Osteoblast (primary cell): ENCODE results near the gene C11orf58. TPM values are rescaled to one million over a fixed set of nuclear protein-coding genes. Genes with fewer than 3 reads are reported as not detected.

Source experiments
- DNase-seq: peaks from one replicate; pipeline ENCODE4 v3.0.0; 2011; ENCODE audit warnings: low spot score, mixed read lengths; ENCODE audit not compliant: insufficient read length; ENCODE audit errors: missing footprints
- H2AFZ ChIP-seq: 2 replicates; pipeline ENCODE4 v1.6.0; 2011; ENCODE audit warnings: mild to moderate bottlenecking, low read length
- H3K27ac ChIP-seq: 2 replicates; pipeline ENCODE4 v1.5.1; 2011; ENCODE audit warnings: mild to moderate bottlenecking, low read depth, low read length, moderate library complexity
- H3K27me3 ChIP-seq: 2 replicates; pipeline ENCODE4 v1.6.0; 2012; ENCODE audit warnings: mild to moderate bottlenecking, control low read depth, inconsistent platforms, low read length, moderate library complexity; ENCODE audit not compliant: insufficient read depth
- H3K36me3 ChIP-seq: 2 replicates; pipeline ENCODE4 v1.5.1; 2011; ENCODE audit warnings: mild to moderate bottlenecking, low read length, control low read depth, moderate library complexity; ENCODE audit not compliant: insufficient read depth
- H3K4me1 ChIP-seq: 2 replicates; pipeline ENCODE4 v1.5.1; 2011; ENCODE audit warnings: mild to moderate bottlenecking, low read length, control low read depth, moderate library complexity; ENCODE audit not compliant: insufficient read depth
- H3K4me2 ChIP-seq: 2 replicates; pipeline ENCODE4 v1.6.0; 2011; ENCODE audit warnings: mild to moderate bottlenecking, low read length; ENCODE audit not compliant: insufficient read depth
- H3K4me3 ChIP-seq: fragments of 200-600 bp; sonication (generic); 3 replicates; pipeline ENCODE4 v1.5.1; 2012; ENCODE audit warnings: mild to moderate bottlenecking, low read length, inconsistent platforms; ENCODE audit not compliant: insufficient read depth
- H3K79me2 ChIP-seq: 2 replicates; pipeline ENCODE4 v1.6.0; 2012; ENCODE audit warnings: mild to moderate bottlenecking, low read length, control low read depth, inconsistent platforms; ENCODE audit not compliant: insufficient read depth
- H3K9me3 ChIP-seq: 2 replicates; pipeline ENCODE4 v1.5.1; 2011; ENCODE audit warnings: low read depth, low read length, control low read depth
- H4K20me1 ChIP-seq: 2 replicates; pipeline ENCODE4 v1.6.0; 2012; ENCODE audit warnings: mild to moderate bottlenecking, low read length, control low read depth; ENCODE audit not compliant: insufficient read depth
- total RNA-seq: library from RNA; depleted of rRNA; stranded (reverse); fragments of >200 nt; gene quantifications from 2 replicates; pipeline ENCODE4 v1.2.3, GENCODE V29; 2012
- TF ChIP-seq, protein P1 (sequence below): IDR thresholded peaks from 2 replicates; pipeline ENCODE4 v1.5.1; 2011; ENCODE audit warnings: mild to moderate bottlenecking, low read depth, low read length, moderate library complexity; ENCODE audit errors: extremely low read depth

Gene C11orf58
- total RNA-seq, 1 donor: 139 TPM

DNA sequence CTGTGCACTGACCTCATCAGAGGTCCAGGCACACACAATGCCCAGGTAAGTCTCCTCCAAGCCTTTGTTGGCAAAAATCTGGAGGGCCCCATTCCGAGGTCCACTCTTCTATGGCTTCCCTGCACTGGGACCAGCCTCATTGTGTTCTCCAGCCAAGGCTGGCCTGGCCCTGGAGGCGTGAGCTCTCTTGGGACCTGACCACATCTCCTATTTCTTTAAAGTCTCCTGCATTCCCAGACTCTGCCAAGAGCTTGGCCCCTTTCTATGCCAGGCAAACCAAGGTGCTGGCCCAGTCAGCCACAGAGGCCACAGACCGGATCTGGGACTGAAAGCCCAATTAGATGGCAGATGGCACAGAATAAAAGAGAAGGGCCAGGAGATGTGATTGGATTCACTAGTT is 55.1 kb downstream of the C11orf58 start:
- no peaks in the 10 kb centered on the region for H3K27me3 ChIP-seq
- no peaks in the 10 kb centered on the region for H3K9me3 ChIP-seq
- H3K79me2 ChIP-seq: no peaks in the 10 kb centered on the region
- H3K4me2 ChIP-seq: no peak overlapping the region
- H3K27ac ChIP-seq: no peak overlapping the region
- peak; percentile 26 for DNase-seq
- TF ChIP-seq, protein P1, sequence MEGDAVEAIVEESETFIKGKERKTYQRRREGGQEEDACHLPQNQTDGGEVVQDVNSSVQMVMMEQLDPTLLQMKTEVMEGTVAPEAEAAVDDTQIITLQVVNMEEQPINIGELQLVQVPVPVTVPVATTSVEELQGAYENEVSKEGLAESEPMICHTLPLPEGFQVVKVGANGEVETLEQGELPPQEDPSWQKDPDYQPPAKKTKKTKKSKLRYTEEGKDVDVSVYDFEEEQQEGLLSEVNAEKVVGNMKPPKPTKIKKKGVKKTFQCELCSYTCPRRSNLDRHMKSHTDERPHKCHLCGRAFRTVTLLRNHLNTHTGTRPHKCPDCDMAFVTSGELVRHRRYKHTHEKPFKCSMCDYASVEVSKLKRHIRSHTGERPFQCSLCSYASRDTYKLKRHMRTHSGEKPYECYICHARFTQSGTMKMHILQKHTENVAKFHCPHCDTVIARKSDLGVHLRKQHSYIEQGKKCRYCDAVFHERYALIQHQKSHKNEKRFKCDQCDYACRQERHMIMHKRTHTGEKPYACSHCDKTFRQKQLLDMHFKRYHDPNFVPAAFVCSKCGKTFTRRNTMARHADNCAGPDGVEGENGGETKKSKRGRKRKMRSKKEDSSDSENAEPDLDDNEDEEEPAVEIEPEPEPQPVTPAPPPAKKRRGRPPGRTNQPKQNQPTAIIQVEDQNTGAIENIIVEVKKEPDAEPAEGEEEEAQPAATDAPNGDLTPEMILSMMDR: no peak
- no peak overlapping the region for H3K4me3 ChIP-seq
- no peak overlapping the region for H2AFZ ChIP-seq
- peaks cover 38% of the 10 kb centered on the region for H3K4me1 ChIP-seq
- H3K36me3 ChIP-seq: no peaks in the 10 kb centered on the region
- no peaks in the 10 kb centered on the region for H4K20me1 ChIP-seq

DNA sequence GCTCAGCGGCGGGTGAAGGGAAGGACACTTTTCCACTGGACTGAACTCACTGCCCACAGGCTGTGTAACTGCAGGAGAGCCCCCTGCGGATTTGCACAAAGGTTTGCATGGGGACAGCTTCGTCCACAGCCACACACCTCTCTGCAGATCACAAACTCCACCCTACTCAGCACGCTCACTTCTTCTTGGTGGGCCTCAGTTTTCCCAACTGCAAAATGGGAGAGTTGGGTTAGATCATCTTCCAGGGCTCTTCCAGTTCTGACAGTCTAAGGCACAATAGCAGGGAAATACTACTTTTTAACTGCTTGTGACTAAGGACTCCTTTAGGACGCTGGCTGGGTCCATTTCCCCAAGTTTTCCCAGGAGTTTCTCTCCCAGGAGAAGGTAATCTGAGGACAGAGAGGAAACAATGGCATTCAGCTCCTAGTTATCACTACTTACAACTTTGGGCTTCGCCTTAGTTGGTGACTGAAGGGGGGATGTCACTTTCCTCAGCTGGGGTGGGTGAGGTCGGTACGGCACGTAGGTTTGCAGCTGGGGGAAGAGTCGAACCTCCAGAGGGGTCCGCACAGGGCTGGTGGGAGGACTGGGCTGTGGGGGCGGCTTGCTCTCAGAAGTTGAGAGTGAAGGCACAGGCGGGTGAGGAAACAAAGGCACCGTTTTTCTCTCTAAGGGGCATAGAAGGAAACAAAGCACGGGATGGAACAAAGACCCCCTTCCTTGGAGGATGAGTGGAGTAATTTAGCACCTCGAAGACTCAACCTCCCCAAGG is 55.8 kb downstream of the C11orf58 start:
- H2AFZ ChIP-seq: no peak overlapping the region
- no peaks in the 10 kb centered on the region for H3K36me3 ChIP-seq
- H3K4me3 ChIP-seq: no peak overlapping the region
- no peak for DNase-seq
- H3K9me3 ChIP-seq: no peaks in the 10 kb centered on the region
- no peak overlapping the region for H3K4me2 ChIP-seq
- H3K27me3 ChIP-seq: no peaks in the 10 kb centered on the region
- H3K4me1 ChIP-seq: peaks cover 31% of the 10 kb centered on the region
- H3K79me2 ChIP-seq: no peaks in the 10 kb centered on the region
- no peak overlapping the region for H3K27ac ChIP-seq
- TF ChIP-seq, protein P1: no peak
- no peaks in the 10 kb centered on the region for H4K20me1 ChIP-seq

DNA sequence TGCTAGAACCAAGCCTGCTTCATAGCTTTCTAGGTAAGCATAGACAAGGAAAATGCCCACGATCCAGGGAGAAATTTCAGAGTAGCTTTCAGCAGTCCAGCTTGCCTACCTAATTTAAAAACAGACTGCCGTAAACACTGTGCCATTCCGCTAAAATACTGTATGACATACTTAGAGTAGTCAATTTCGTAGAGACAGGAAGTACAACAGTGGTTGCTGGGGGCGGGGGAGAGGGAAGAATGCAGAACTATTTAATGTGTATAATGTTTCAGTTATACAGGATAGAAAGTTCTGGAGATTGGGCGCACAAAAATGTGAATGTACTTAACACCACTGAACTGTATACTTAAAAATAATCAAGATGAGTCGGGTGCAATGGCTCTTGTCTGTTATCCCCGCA is 56.7 kb downstream of the C11orf58 start:
- TF ChIP-seq, protein P1: no peak
- no peak overlapping the region for H3K4me3 ChIP-seq
- no peaks in the 10 kb centered on the region for H3K79me2 ChIP-seq
- H3K27me3 ChIP-seq: no peaks in the 10 kb centered on the region
- H3K36me3 ChIP-seq: no peaks in the 10 kb centered on the region
- H2AFZ ChIP-seq: no peak overlapping the region
- DNase-seq: no peak
- no peak overlapping the region for H3K4me2 ChIP-seq
- peaks cover 30% of the 10 kb centered on the region for H3K4me1 ChIP-seq
- no peaks in the 10 kb centered on the region for H3K9me3 ChIP-seq
- H4K20me1 ChIP-seq: no peaks in the 10 kb centered on the region
- H3K27ac ChIP-seq: no peak overlapping the region

DNA sequence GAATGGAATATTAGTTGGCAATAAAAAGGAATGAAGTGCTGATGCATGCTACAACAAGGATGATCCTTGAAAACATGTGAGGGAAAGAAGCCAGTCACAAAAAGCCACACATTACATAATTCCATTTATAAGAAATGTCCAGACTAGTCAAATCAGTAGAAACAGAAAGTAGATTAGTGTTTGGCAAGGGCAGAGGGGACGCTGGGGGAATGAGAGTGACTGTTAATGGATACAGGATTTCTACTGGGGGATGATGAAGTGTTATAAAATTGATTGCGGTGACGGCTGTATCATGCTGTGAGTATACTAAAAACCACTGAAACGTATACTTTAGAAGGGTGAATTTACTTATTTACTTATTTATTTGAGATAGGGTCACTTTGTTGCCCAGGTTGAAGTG is 57.9 kb downstream of the C11orf58 start:
- Histone ChIP-seq H4K20me1 (no peaks in the 10 kb centered on the region), H3K4me3 (no peak overlapping the region), H3K27ac (no peak overlapping the region), H3K36me3 (no peaks in the 10 kb centered on the region), H3K4me1 (peaks cover 26% of the 10 kb centered on the region), H3K4me2 (no peak overlapping the region), H3K9me3 (no peaks in the 10 kb centered on the region), H3K79me2 (no peaks in the 10 kb centered on the region), H3K27me3 (no peaks in the 10 kb centered on the region), H2AFZ (no peak overlapping the region)
- no peak for DNase-seq
- TF ChIP-seq, protein P1: no peak
